SIG-M5 (cell line): ENCODE measurements around the gene CKS1B.

Experiments used
- DNase-seq: peaks from one replicate; lab custom pipeline; 2025; lab: John Stamatoyannopoulos, UW

Gene CKS1B

GRCh38 chr1:154945962-154946850, 28.3 kb upstream of the CKS1B start:
- DNase-seq: no peak

- DNase-seq: no peak
Measured at GRCh38 chr1:154948079-154948478, 26.4 kb upstream of the CKS1B start.

DNA sequence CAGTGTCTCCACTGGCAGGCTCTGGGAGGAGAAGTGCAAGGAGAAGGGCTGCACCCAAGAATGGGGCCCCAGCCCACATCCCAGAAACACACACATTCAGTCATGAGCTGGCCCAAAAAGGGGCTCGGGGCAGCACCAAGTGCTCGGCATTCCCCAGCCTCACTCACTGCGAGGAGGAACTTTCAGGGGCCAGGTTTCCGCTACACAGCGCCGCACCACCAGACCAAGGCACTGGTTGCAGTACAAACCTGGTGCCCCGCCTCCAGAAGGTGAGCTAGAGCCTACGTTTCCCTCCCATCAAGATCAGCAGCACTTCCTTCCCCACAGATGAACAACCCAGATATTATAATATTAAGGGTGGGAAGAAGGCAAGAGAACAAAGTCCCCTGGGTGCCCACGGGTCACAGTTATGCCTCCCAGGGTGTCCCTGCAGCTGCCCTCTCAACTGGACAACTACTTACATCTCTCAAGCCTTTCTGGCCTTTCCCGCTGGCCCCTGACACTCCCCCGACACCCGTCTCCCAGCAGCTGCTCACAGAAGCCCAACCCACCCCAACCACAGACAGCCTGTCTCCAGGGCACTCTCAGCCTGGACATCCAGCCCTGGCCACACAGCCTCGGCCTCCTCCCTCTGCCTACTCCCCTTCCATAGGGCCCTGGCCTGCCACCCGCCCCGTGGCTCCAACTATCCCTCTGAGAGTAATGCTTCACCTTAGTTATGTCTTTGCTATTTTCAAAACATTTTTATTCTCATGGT, 22.4 kb upstream of the CKS1B start:
- no peak for DNase-seq

GRCh38 chr1:154952664-154953063, 21.8 kb upstream of the CKS1B start:
- no peak for DNase-seq

DNA sequence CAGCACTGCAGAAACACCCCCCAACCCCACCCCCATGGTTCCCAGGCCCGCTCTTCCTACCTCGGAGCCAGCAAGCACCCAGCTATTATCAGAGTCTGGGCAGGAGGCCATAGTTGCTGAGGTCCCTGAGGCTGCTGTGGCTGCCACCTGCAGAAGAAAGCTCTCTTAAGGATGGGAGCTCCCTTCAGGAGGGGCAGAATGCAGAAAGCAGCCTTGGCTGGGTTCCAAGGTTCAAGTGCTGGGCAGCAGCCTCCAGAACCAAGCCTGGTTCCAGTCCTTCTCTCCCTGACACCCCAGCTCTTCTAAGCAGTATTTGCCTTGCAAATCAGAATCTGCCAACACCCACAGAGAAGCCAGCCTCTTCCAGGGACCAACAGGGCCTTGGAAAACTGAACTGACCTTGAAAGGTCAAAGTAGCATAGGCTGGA, 20.9 kb upstream of the CKS1B start:
- no peak for DNase-seq

- no peak for DNase-seq
Measured at GRCh38 chr1:154954541-154954940, 19.9 kb upstream of the CKS1B start.

- DNase-seq: no peak
Measured at GRCh38 chr1:154955039-154955717, 19.3 kb upstream of the CKS1B start.

- DNase-seq: peak; percentile 50
Measured at GRCh38 chr1:154955718-154956543, 18.6 kb upstream of the CKS1B start, which contains the start of gene PBXIP1. Gene PBXIP1, minus strand, starts transcription at chr1:154956099. Its CDS starts 2,378 bp downstream, at chr1:154953721.

DNA sequence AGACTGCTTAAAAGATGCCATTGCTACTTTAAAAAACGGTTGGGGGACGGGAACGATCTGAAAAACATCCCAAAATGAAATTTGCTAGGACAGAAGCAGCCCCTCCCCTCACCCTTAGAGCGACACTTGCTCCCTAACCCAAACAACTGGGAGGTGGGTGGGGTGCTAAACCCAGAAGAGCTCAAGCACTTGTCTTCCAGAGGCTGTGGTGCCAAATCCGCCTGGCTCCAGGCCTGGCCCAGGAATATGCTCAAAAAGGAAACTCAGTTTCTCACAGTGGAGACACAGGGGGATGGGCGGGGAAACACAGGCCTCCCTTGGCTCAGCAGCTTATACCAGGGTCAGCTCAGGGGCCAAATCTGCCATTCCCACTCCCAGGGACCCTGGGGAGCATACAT, 17.9 kb upstream of the CKS1B start:
- no peak for DNase-seq

GRCh38 chr1:154957091-154957657, 17.3 kb upstream of the CKS1B start:
- no peak for DNase-seq

DNA sequence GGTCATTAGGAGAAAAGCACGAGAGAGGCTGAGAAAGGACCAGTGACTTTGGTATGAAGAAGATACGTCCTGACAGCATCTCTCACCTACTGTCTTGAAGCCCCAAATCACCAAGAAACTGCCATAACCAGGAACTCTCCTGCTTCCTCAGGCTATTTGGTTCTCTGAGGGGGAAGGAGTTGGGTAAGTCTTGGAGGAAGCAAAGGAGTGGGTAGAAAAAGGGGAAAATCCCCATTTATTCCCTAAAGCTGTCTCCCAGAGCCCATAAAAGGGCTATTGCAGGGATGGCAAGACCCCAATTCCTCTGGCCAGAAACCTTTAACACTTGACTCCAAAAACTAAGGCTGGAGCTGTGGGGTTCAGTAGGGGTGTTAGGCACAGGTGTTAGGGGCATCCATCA, 16.4 kb upstream of the CKS1B start:
- DNase-seq: no peak

DNA sequence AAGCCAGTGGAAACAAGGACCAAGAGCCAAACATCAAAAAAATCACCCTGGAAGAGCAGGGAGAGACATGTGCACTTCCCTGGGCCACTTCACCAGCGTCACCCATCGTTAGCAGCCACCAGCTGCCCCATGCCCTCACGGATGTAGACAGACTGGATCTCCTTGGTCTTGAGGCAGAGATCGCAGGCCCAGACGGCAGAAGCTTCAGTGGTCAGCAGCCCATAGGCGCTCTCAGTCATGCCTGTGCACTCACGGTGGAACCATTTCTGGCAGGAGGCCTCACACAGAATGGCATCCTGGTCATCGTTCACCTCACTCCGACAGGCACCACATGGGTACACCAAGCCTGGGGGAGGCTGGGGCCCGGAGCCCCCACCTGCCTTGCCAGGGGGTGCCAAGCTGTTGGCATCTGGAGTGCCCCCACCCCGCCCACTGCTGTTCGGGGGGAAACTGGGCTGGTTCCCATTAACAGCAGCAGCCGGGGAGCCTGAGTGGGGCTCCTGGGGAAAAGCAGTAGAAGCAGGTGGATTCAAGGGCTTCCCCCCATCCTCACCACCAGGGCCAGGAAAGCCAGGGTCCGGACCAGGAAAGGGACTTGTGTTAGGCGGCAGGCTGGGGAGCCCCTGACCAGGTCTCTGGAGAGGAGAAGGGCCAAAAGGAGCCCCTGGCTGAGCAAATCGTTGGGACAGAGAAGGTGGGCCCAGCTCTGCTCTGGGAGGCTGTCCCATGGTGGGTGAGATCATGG, 15.6 kb upstream of the CKS1B start:
- no peak for DNase-seq

DNA sequence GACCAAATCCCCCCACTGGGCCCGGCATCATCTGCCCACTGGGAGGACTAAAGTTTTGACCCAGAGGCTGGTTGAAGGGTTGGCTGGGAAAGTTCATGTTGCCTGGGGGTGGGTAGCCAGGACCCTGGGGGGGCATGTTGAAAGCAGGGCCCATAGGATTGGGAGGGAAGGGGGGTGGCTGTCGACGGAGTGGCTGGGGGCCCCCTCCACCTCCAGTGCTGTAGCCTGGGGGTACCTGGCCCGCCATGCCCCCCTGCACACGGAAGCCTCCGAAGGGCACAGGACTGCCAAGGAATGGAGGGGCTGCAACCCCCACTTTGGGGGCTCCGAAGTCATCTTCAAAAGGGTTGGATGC, 15.1 kb upstream of the CKS1B start:
- no peak for DNase-seq

- DNase-seq: no peak
Measured at GRCh38 chr1:154960446-154961136, 13.9 kb upstream of the CKS1B start.

- no peak for DNase-seq
Measured at GRCh38 chr1:154961207-154962155, 13.0 kb upstream of the CKS1B start, which contains the start of gene PYGO2. Gene PYGO2, minus strand, starts transcription at chr1:154961782. Its CDS starts 206 bp downstream, at chr1:154961576.

GRCh38 chr1:154962156-154962749, 12.2 kb upstream of the CKS1B start:
- DNase-seq: no peak

DNA sequence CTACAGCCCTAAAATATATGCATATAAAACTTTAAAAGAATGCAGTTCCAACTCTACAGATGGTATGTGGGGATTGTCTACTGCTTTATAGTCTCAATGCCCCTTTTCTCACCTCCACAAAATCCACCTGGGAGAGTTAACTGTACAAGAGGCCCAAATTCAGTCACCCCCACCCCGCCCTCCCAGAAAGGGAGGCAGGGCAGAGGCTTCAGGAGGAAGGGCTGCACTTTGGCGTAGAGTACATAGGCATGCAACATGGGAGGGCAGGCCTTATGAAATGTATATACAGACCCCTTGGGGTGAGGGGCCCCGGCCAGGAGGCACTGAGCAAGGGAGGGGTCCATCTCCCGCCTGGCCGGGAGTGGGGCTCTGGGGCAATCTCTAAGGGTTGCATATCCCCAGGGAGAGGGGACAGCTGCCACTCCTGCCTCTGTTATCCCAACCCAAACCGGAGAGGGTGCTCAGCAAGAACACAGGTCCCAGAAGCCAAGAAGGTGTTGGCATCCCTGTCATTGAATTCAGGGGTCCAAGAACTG, 11.6 kb upstream of the CKS1B start:
- no peak for DNase-seq

DNA sequence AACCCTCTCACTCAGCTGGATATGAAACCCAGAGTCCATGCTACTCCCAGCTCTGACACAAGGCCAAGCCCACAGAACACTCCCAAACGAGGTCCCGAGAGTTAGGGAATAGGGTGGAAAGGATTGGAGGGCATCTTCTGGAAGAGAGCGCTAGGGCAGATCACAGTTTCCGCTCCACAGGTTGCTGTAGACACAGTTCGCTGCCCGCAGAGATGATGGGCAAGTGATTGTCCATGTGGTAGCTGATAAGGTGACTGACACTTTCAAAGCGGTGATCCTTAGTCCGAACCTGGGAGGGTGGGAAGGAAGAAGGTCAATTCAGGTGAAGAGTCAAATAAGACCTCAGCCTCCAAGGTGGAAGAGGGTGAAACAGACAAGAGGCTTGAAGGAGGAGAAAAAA, 10.8 kb upstream of the CKS1B start:
- DNase-seq: no peak
